Esophagus muscularis mucosa (tissue), 4 donors: ENCODE measurements around the gene SPDL1. TPM values are rescaled to one million over a fixed set of nuclear protein-coding genes. Genes with fewer than 3 reads are reported as not detected.

ENCODE experiments used
- DNase-seq: peaks from one replicate; pipeline ENCODE4 v3.0.0-alpha.2; 2017; ENCODE audit errors: extremely low spot score
- H3K27ac ChIP-seq, 4 donors: fragments of 200-600 bp; sonication (generic); replicated peaks in 1 of 4; 1 replicate in 3 of 4; 2 replicates in 1 of 4; pipeline ENCODE4 v1.5.1; 2016 to 2019; ENCODE audit warnings: mild to moderate bottlenecking in 1 of 4
- H3K27me3 ChIP-seq, 4 donors: fragments of 200-600 bp; sonication (generic); one replicate each; pipeline versions ENCODE4 v1.5.1 to v1.6.0; 2016 to 2019
- H3K36me3 ChIP-seq, 4 donors: fragments of 200-600 bp; sonication (generic); one replicate each; pipeline ENCODE4 v1.5.1; 2016 to 2019
- H3K4me1 ChIP-seq, 4 donors: fragments of 200-600 bp; sonication (generic); one replicate each; pipeline ENCODE4 v1.5.1; 2016 to 2019
- H3K4me3 ChIP-seq, 4 donors: fragments of 200-600 bp; sonication (generic); 1 replicate in 2 of 4; 2 replicates in 2 of 4; pipeline ENCODE4 v1.5.1; 2016 to 2019; ENCODE audit warnings: mild to moderate bottlenecking in 4 of 4, moderate library complexity in 1 of 4
- H3K9me3 ChIP-seq, 4 donors: fragments of 200-600 bp; sonication (generic); 1 replicate in 3 of 4; 2 replicates in 1 of 4; pipeline ENCODE4 v1.5.1; 2016 to 2019
- CTCF ChIP-seq, 3 experiments: fragments of 200-600 bp in 2 of 3; fragments of 450-650 bp in 1 of 3; sonication (generic) in 2 of 3; IDR thresholded peaks; one replicate each; pipeline ENCODE4 v1.5.1; 2017 to 2019; ENCODE audit warnings: antibody characterized with exemption in 3 of 3, mild to moderate bottlenecking in 2 of 3, moderate library complexity in 1 of 3
- EP300 ChIP-seq: sonication (generic); formaldehyde crosslinking; IDR thresholded peaks from one replicate; pipeline ENCODE4 v1.6.1; 2017; ENCODE audit warnings: antibody characterized with exemption
- POLR2A ChIP-seq: fragments of 450-650 bp; IDR thresholded peaks from one replicate; pipeline ENCODE4 v1.6.1; 2017; ENCODE audit warnings: antibody characterized with exemption, moderate library complexity, mild to moderate bottlenecking, low read depth
- POLR2AphosphoS5 ChIP-seq, 2 donors: sonication (generic); formaldehyde crosslinking; IDR thresholded peaks; one replicate each; pipeline ENCODE4 v1.6.1; 2017; ENCODE audit warnings: antibody characterized with exemption in 2 of 2
- WGBS: methylation state at CpG from one replicate; pipeline ENCODE4 v1.1.5; 2018; 5-methylcytosine and 5-hydroxymethylcytosine counted together
- intact Hi-C: fragments of 100-400 bp; cut with DNase I; formaldehyde crosslinking; loops from one replicate; pipeline ENCODE4 v1.15.1; 2023
- total RNA-seq, 4 donors: library from RNA; depleted of rRNA; stranded (reverse); fragments of >200 nt; gene quantifications; one replicate each; pipeline versions ENCODE4 v1.1.0 to v1.2.1, GENCODE V29; 2016

SPDL1 gene
- total RNA-seq, 4 donors from 2014 or later: 3.5 to 12.0 (median 7.0) TPM

- Histone ChIP-seq H3K27ac (no peak overlapping the region), H3K27me3 (peaks cover 0 to 11% (median 0%) of the 10 kb centered on the region in 4 donors), H3K36me3 (no peaks in the 10 kb centered on the region), H3K4me3 (no peak overlapping the region), H3K4me1 (peaks cover 5 to 10% (median 7%) of the 10 kb centered on the region in 4 donors), H3K9me3 (no peaks in the 10 kb centered on the region)
- peak; percentile 81 for DNase-seq
- intact Hi-C loops: no loop called here
- 11% methylated on average over 1 of the region's 1 CpG for WGBS
- TF ChIP-seq POLR2A (no peak), EP300 (no peak), POLR2AphosphoS5 (IDR thresholded peaks at IDR 0.05) (no peak), CTCF (IDR thresholded peaks at IDR 0.05) (no peak)
These were observed 64.0 kb downstream of the SPDL1 start for GRCh38 chr5:169647566-169647965.

GRCh38 chr5:169648725-169649310 is 65.2 kb downstream of the SPDL1 start:
- no peak overlapping the region for H3K27ac ChIP-seq
- no peaks in the 10 kb centered on the region for H3K36me3 ChIP-seq
- no peak for TF ChIP-seq POLR2A
- TF ChIP-seq CTCF (IDR thresholded peaks at IDR 0.05): no peak
- no peak for TF ChIP-seq EP300
- TF ChIP-seq POLR2AphosphoS5 (IDR thresholded peaks at IDR 0.05): no peak
- H3K27me3 ChIP-seq: peaks cover 0 to 15% (median 0%) of the 10 kb centered on the region in 4 donors
- H3K9me3 ChIP-seq: no peaks in the 10 kb centered on the region
- WGBS: 44% methylated on average over 10 of the region's 13 CpGs
- intact Hi-C loops: no loop called here
- peaks cover 5 to 10% (median 7%) of the 10 kb centered on the region in 4 donors for H3K4me1 ChIP-seq
- DNase-seq: no peak
- H3K4me3 ChIP-seq: no peak overlapping the region

- no peak for TF ChIP-seq POLR2A
- no peak for TF ChIP-seq EP300
- TF ChIP-seq POLR2AphosphoS5 (IDR thresholded peaks at IDR 0.05): no peak
- TF ChIP-seq CTCF (IDR thresholded peaks at IDR 0.05): no peak
- 74% methylated on average over 7 of the region's 7 CpGs for WGBS
- no peak overlapping the region for H3K4me3 ChIP-seq
- no peak overlapping the region for H3K27ac ChIP-seq
- no peaks in the 10 kb centered on the region for H3K36me3 ChIP-seq
- peaks cover 5 to 10% (median 7%) of the 10 kb centered on the region in 4 donors for H3K4me1 ChIP-seq
- H3K9me3 ChIP-seq: no peaks in the 10 kb centered on the region
- H3K27me3 ChIP-seq: peaks cover 0 to 15% (median 0%) of the 10 kb centered on the region in 4 donors
- no peak for DNase-seq
- intact Hi-C loops: no loop called here
These were observed 65.9 kb downstream of the SPDL1 start for GRCh38 chr5:169649486-169649885.

- WGBS: 79% methylated on average over 3 of the region's 5 CpGs
- Histone ChIP-seq H3K4me3 (no peak overlapping the region), H3K4me1 (peaks cover 5 to 10% (median 7%) of the 10 kb centered on the region in 4 donors), H3K9me3 (no peaks in the 10 kb centered on the region), H3K27ac (no peak overlapping the region), H3K27me3 (peaks cover 0 to 15% (median 0%) of the 10 kb centered on the region in 4 donors), H3K36me3 (no peaks in the 10 kb centered on the region)
- intact Hi-C loops: no loop called here
- TF ChIP-seq CTCF (IDR thresholded peaks at IDR 0.05): no peak
- TF ChIP-seq EP300: no peak
- TF ChIP-seq POLR2AphosphoS5 (IDR thresholded peaks at IDR 0.05): no peak
- TF ChIP-seq POLR2A: no peak
- no peak for DNase-seq
These were observed 67.2 kb downstream of the SPDL1 start for GRCh38 chr5:169650701-169651331.
